Smooth muscle cell (in vitro differentiated cells): ENCODE measurements around the gene PRR33. TPM values are rescaled to one million over a fixed set of nuclear protein-coding genes. Genes with fewer than 3 reads are reported as not detected.

Source experiments
- DNase-seq: peaks from one replicate; lab custom pipeline; 2025; ENCODE audit not compliant: unreplicated experiment; lab: John Stamatoyannopoulos, UW
- H2AFZ ChIP-seq: fragments of 200-600 bp; sonication (generic); 2 replicates; pipeline ENCODE4 v1.6.0; 2016; ENCODE audit warnings: antibody characterized with exemption, low read depth, mild to moderate bottlenecking
- H3F3A ChIP-seq: fragments of 200-600 bp; sonication (generic); 2 replicates; pipeline ENCODE4 v1.6.0; 2017; ENCODE audit warnings: antibody characterized with exemption, low read depth
- H3K27ac ChIP-seq: fragments of 200-600 bp; sonication (generic); 2 replicates; pipeline ENCODE4 v1.5.1; 2016; ENCODE audit warnings: low read depth, mild to moderate bottlenecking
- H3K27me3 ChIP-seq: fragments of 200-600 bp; sonication (generic); 2 replicates; pipeline ENCODE4 v1.6.1; 2016; ENCODE audit warnings: low read depth, mild to moderate bottlenecking
- H3K36me3 ChIP-seq: fragments of 200-600 bp; sonication (generic); 2 replicates; pipeline ENCODE4 v1.5.1; 2016; ENCODE audit warnings: low read depth
- H3K4me1 ChIP-seq: fragments of 200-600 bp; sonication (generic); 2 replicates; pipeline ENCODE4 v1.5.1; 2016; ENCODE audit warnings: low read depth
- H3K4me2 ChIP-seq: fragments of 200-600 bp; sonication (generic); 2 replicates; pipeline ENCODE4 v1.6.0; 2016; ENCODE audit warnings: mild to moderate bottlenecking
- H3K4me3 ChIP-seq: fragments of 200-600 bp; sonication (generic); 2 replicates; pipeline ENCODE4 v1.5.1; 2016; ENCODE audit warnings: mild to moderate bottlenecking
- H3K79me2 ChIP-seq: fragments of 200-600 bp; sonication (generic); 2 replicates; pipeline ENCODE4 v1.6.0; 2016; ENCODE audit warnings: low read depth, mild to moderate bottlenecking
- H3K9ac ChIP-seq: fragments of 200-600 bp; sonication (generic); 2 replicates; pipeline ENCODE4 v1.6.0; 2016; ENCODE audit warnings: low read depth
- H3K9me3 ChIP-seq: fragments of 200-600 bp; sonication (generic); replicated peaks from 2 replicates; pipeline ENCODE4 v1.5.1; 2016; ENCODE audit warnings: low read depth
- H4K20me1 ChIP-seq: fragments of 200-600 bp; sonication (generic); 2 replicates; pipeline ENCODE4 v1.6.0; 2016; ENCODE audit warnings: low read depth
- CTCF ChIP-seq: fragments of 200-600 bp; sonication (generic); IDR thresholded peaks from 2 replicates; pipeline ENCODE4 v1.5.1; 2017; ENCODE audit warnings: borderline replicate concordance, mild to moderate bottlenecking, antibody characterized with exemption; ENCODE audit not compliant: insufficient read depth, poor library complexity, severe bottlenecking
- WGBS: methylation state at CpG from one replicate; pipeline ENCODE4 v1.1.7; 2016; ENCODE audit warnings: low lambda C conversion rate; 5-methylcytosine and 5-hydroxymethylcytosine counted together
- polyA plus RNA-seq: library from polyadenylated mRNA; unstranded; fragments of >200 nt; fragmentation: Nextera tagmentation; extraction: Ambion mirVana; gene quantifications from 2 replicates; pipeline ENCODE4 v1.2.1, GENCODE V29; 2016
- total RNA-seq: library from RNA; depleted of rRNA; stranded (reverse); fragments of >200 nt; gene quantifications from 2 replicates; pipeline ENCODE4 v1.2.3, GENCODE V29; 2014

PRR33 gene
- total and polyA plus RNA-seq, 2 experiments from 2014 or later = not detected

GRCh38 chr11:1880746-1881441, 10.8 kb downstream of the PRR33 start:
- WGBS = 85% methylated on average over 9 of the region's 9 CpGs
- H3K27me3 ChIP-seq = no peaks in the 10 kb centered on the region
- DNase-seq = no peak
- no peak for TF ChIP-seq CTCF
- no peaks in the 10 kb centered on the region for H3F3A ChIP-seq
- H3K9ac ChIP-seq = peak overlapping the region; percentile 78
- H3K9me3 ChIP-seq = no peaks in the 10 kb centered on the region
- peaks cover 6% of the 10 kb centered on the region for H3K4me1 ChIP-seq
- no peak overlapping the region for H3K4me3 ChIP-seq
- no peaks in the 10 kb centered on the region for H3K36me3 ChIP-seq
- no peaks in the 10 kb centered on the region for H3K79me2 ChIP-seq
- peak overlapping the region; percentile 89 for H3K27ac ChIP-seq
- H2AFZ ChIP-seq = peak overlapping the region; percentile 72
- no peak overlapping the region for H3K4me2 ChIP-seq
- no peaks in the 10 kb centered on the region for H4K20me1 ChIP-seq

GRCh38 chr11:1879941-1880720, 11.6 kb downstream of the PRR33 start:
- peak overlapping the region; percentile 89 for H3K27ac ChIP-seq
- no peak overlapping the region for H3K4me3 ChIP-seq
- H3K27me3 ChIP-seq = no peaks in the 10 kb centered on the region
- H3K79me2 ChIP-seq = no peaks in the 10 kb centered on the region
- peaks cover 6% of the 10 kb centered on the region for H3K4me1 ChIP-seq
- DNase-seq = no peak
- H2AFZ ChIP-seq = peak overlapping the region; percentile 72
- WGBS = 87% methylated on average over 29 of the region's 32 CpGs
- H3K4me2 ChIP-seq = no peak overlapping the region
- TF ChIP-seq CTCF = no peak
- no peaks in the 10 kb centered on the region for H3K36me3 ChIP-seq
- H3K9ac ChIP-seq = peak overlapping the region; percentile 78
- H3F3A ChIP-seq = no peaks in the 10 kb centered on the region
- no peaks in the 10 kb centered on the region for H3K9me3 ChIP-seq
- no peaks in the 10 kb centered on the region for H4K20me1 ChIP-seq

DNA sequence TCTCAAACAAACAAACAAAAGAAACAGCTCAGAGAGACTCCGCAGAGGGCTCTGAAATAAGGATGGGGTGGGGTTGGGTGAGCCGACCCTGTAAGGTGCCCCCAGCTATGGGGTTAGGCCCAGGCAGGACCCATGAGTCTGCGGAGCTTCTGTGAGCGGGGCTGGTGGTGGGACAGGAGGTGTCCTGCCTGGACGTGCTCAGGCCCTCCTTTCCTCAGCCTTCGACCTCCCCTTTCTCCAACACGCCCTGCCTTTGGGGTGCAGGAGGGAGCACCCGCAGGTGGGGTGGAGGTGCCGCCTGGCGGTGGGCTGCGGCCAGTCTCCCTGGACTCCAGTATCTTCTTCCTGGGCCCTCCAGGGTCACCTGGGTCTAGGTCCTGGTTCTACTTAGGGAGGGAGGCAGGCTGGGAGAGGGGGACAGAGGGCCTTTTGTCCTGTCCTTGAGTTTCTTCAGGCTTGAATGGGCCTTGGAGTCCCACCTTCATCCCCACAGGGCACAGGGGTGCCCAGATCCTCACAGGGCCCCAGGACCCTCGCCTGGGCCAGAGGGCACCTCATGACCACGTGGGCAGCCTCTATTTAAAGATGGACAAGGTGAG, 12.3 kb downstream of the PRR33 start:
- no peak for TF ChIP-seq CTCF
- Histone ChIP-seq H3K4me1 (peaks cover 6% of the 10 kb centered on the region), H4K20me1 (no peaks in the 10 kb centered on the region), H3K9me3 (no peaks in the 10 kb centered on the region), H2AFZ (no peak overlapping the region), H3K27me3 (no peaks in the 10 kb centered on the region), H3K79me2 (no peaks in the 10 kb centered on the region), H3K9ac (no peak overlapping the region), H3F3A (no peaks in the 10 kb centered on the region), H3K4me3 (no peak overlapping the region), H3K36me3 (no peaks in the 10 kb centered on the region), H3K27ac (peak overlapping the region; percentile 89), H3K4me2 (no peak overlapping the region)
- no peak for DNase-seq
- 90% methylated on average over 13 of the region's 13 CpGs for WGBS
